Measurements from ENCODE around the gene PPM1A. TPM values are rescaled to one million over a fixed set of nuclear protein-coding genes. Genes with fewer than 3 reads are reported as not detected.

Gene PPM1A
- 10 to 100 TPM; 37.4 to 58.3 TPM for total RNA-seq

GRCh38 chr14:60248697-60249318, at the start of gene PPM1A:
PPM1A (plus strand) TSS chr14:60249221; CDS start chr14:60282704, 33,483 bp downstream.
- peaks cover 22 to 27% of the 10 kb centered on the region in 2 donors for H3K4me1 ChIP-seq (ENCODE audit: control insufficient read depth in 1 of 2, low read depth in 2 of 2)
- ATAC-seq (ENCODE audit: insufficient number of reproducible peaks, low FRiP score, low read depth) (peak; percentile 95), DNase-seq (ENCODE audit: low spot score) (peak; percentile 79)
- H3K9me3 ChIP-seq = no peaks in the 10 kb centered on the region
- peak within 1 kb of the TSS; percentile 98 for H3K27ac ChIP-seq
- no peak for TF ChIP-seq CTCF (IDR thresholded peaks at IDR 0.05)
- no peaks in the 10 kb centered on the region for H3K27me3 ChIP-seq (replicated peaks; ENCODE audit: insufficient read depth)
- no peaks in the 10 kb centered on the region for H3K36me3 ChIP-seq
- H3K4me3 ChIP-seq = peak within 1 kb of the TSS; percentile 92

- H3K27ac ChIP-seq = no peak overlapping the region
- H3K27me3 ChIP-seq (replicated peaks; ENCODE audit: insufficient read depth) = no peaks in the 10 kb centered on the region
- no peaks in the 10 kb centered on the region for H3K4me1 ChIP-seq (ENCODE audit: control insufficient read depth in 1 of 2, low read depth in 2 of 2)
- H3K9me3 ChIP-seq = peaks cover 8% of the 10 kb centered on the region
- DNase-seq (ENCODE audit: low spot score) (no peak), ATAC-seq (ENCODE audit: insufficient number of reproducible peaks, low FRiP score, low read depth) (no peak)
- H3K4me3 ChIP-seq = no peak overlapping the region
- TF ChIP-seq CTCF (IDR thresholded peaks at IDR 0.05) = no peak
- no peaks in the 10 kb centered on the region for H3K36me3 ChIP-seq
Measured at GRCh38 chr14:60199321-60199720, 49.7 kb upstream of the PPM1A start.

- Histone ChIP-seq H3K27ac (no peak overlapping the region), H3K27me3 (replicated peaks; ENCODE audit: insufficient read depth) (no peaks in the 10 kb centered on the region), H3K4me1 (ENCODE audit: control insufficient read depth in 1 of 2, low read depth in 2 of 2) (no peaks in the 10 kb centered on the region), H3K36me3 (no peaks in the 10 kb centered on the region), H3K4me3 (no peak overlapping the region), H3K9me3 (peaks cover 5% of the 10 kb centered on the region)
- no peak for DNase-seq (ENCODE audit: low spot score)
- TF ChIP-seq CTCF (IDR thresholded peaks at IDR 0.05) = no peak
- ATAC-seq (ENCODE audit: insufficient number of reproducible peaks, low FRiP score, low read depth) = no peak
Measured at GRCh38 chr14:60204104-60204842, 44.7 kb upstream of the PPM1A start.

- Histone ChIP-seq H3K27me3 (replicated peaks; ENCODE audit: insufficient read depth) (no peaks in the 10 kb centered on the region), H3K36me3 (no peaks in the 10 kb centered on the region), H3K4me3 (no peak overlapping the region), H3K27ac (no peak overlapping the region), H3K4me1 (ENCODE audit: control insufficient read depth in 1 of 2, low read depth in 2 of 2) (no peaks in the 10 kb centered on the region), H3K9me3 (no peaks in the 10 kb centered on the region)
- DNase-seq (ENCODE audit: low spot score) (no peak), ATAC-seq (ENCODE audit: insufficient number of reproducible peaks, low FRiP score, low read depth) (no peak)
- TF ChIP-seq CTCF (IDR thresholded peaks at IDR 0.05) = no peak
Measured at GRCh38 chr14:60204843-60205774, 43.9 kb upstream of the PPM1A start.

- H3K4me1 ChIP-seq (ENCODE audit: control insufficient read depth in 1 of 2, low read depth in 2 of 2) = no peaks in the 10 kb centered on the region
- ATAC-seq (ENCODE audit: insufficient number of reproducible peaks, low FRiP score, low read depth) (no peak), DNase-seq (ENCODE audit: low spot score) (no peak)
- no peaks in the 10 kb centered on the region for H3K9me3 ChIP-seq
- H3K27ac ChIP-seq = no peak overlapping the region
- no peaks in the 10 kb centered on the region for H3K36me3 ChIP-seq
- TF ChIP-seq CTCF (IDR thresholded peaks at IDR 0.05) = no peak
- no peaks in the 10 kb centered on the region for H3K27me3 ChIP-seq (replicated peaks; ENCODE audit: insufficient read depth)
- no peak overlapping the region for H3K4me3 ChIP-seq
Measured at GRCh38 chr14:60206249-60206670, 42.8 kb upstream of the PPM1A start.
